PC-9 (cell line): ENCODE results near the gene TRIM44. TPM values are rescaled to one million over a fixed set of nuclear protein-coding genes. Genes with fewer than 3 reads are reported as not detected.

Experiments
- BruUV-seq: library from RNA; stranded (reverse); fragments of 400-500 nt; replicated peaks from 2 replicates; lab custom pipeline; 2021; lab: Mats Ljungman, UMichigan
- CTCF ChIA-PET: fragments of 300-600 bp; sonication (Branson Sonifier 250); formaldehyde crosslinking; loops from one replicate; lab custom pipeline; 2022; ENCODE audit warnings: antibody characterized with exemption; lab: Charles Lee
- POLR2A ChIA-PET: fragments of 300-600 bp; sonication (Branson Sonifier 250); formaldehyde crosslinking; loops from one replicate; lab custom pipeline; 2022; ENCODE audit warnings: antibody characterized with exemption; ENCODE audit not compliant: unreplicated experiment; lab: Charles Lee
- DNase-seq, 2 experiments: peaks; one replicate each; pipeline versions ENCODE4 v3.0.0 to v3.0.0-alpha.2; 2015 to 2022; ENCODE audit warnings: mixed read lengths in 1 of 2
- H2AFZ ChIP-seq: fragments of 200-600 bp; sonication (generic); 2 replicates; pipeline ENCODE4 v1.8.1; 2017; ENCODE audit warnings: antibody characterized with exemption
- H3F3A ChIP-seq: fragments of 200-600 bp; sonication (generic); 2 replicates; pipeline ENCODE4 v1.8.1; 2017; ENCODE audit warnings: antibody characterized with exemption, mild to moderate bottlenecking, low read depth; ENCODE audit not compliant: insufficient read depth
- H3K27ac ChIP-seq: fragments of 200-600 bp; sonication (generic); 2 replicates; pipeline ENCODE4 v1.6.1; 2016; ENCODE audit warnings: mixed run types
- H3K27me3 ChIP-seq: fragments of 200-600 bp; sonication (generic); 2 replicates; pipeline ENCODE4 v1.6.1; 2016; ENCODE audit warnings: low read depth, mixed run types; ENCODE audit not compliant: insufficient read depth
- H3K36me3 ChIP-seq: fragments of 200-600 bp; sonication (generic); 2 replicates; pipeline ENCODE4 v1.6.1; 2016; ENCODE audit warnings: low read depth, mixed run types
- H3K4me1 ChIP-seq: fragments of 200-600 bp; sonication (generic); replicated peaks from 2 replicates; pipeline ENCODE4 v1.6.1; 2016; ENCODE audit warnings: mixed run types; ENCODE audit not compliant: insufficient read depth
- H3K4me2 ChIP-seq: fragments of 200-600 bp; sonication (generic); 2 replicates; pipeline ENCODE4 v1.6.1; 2017; ENCODE audit warnings: mixed run types
- H3K4me3 ChIP-seq: fragments of 200-600 bp; sonication (generic); 2 replicates; pipeline ENCODE4 v1.6.1; 2016; ENCODE audit warnings: mixed run types
- H3K79me2 ChIP-seq: fragments of 200-600 bp; sonication (generic); 2 replicates; pipeline ENCODE4 v1.6.1; 2017; ENCODE audit warnings: low read depth, mixed run types
- H3K9me2 ChIP-seq: fragments of 200-600 bp; sonication (generic); 2 replicates; pipeline ENCODE4 v1.8.1; 2017; ENCODE audit warnings: mild to moderate bottlenecking; ENCODE audit not compliant: insufficient read depth
- H3K9me3 ChIP-seq: fragments of 200-600 bp; sonication (generic); 2 replicates; pipeline ENCODE4 v1.8.1; 2016; ENCODE audit warnings: low read depth; ENCODE audit not compliant: insufficient read depth
- H4K20me1 ChIP-seq: fragments of 200-600 bp; sonication (generic); 2 replicates; pipeline ENCODE4 v1.8.1; 2017; ENCODE audit not compliant: insufficient read depth
- CTCF ChIP-seq: fragments of 200-600 bp; sonication (generic); conservative IDR thresholded peaks from 2 replicates; pipeline ENCODE4 v1.6.1; 2017; ENCODE audit warnings: mixed run types, antibody characterized with exemption, mild to moderate bottlenecking, moderate library complexity
- EZH2 ChIP-seq: fragments of 200-600 bp; sonication (generic); IDR thresholded peaks from 2 replicates; pipeline ENCODE4 v1.8.0; 2017; ENCODE audit warnings: antibody characterized with exemption, low read depth
- intact Hi-C: fragments of 100-400 bp; cut with micrococcal nuclease; formaldehyde crosslinking; loops from one replicate; pipeline ENCODE4 v1.10.0; 2022; ENCODE audit not compliant: unreplicated experiment
- total RNA-seq: library from RNA; stranded (reverse); gene quantifications from 2 replicates; pipeline ENCODE4 v1.2.3, GENCODE V29; 2021

Gene TRIM44
- total RNA-seq, 1 experiment from 2014 or later = 100 TPM

- POLR2A ChIA-PET = interaction anchor here (0.5 to 1.0 kb wide), 6 partner anchors 35 to 1836 kb away, joined by 3 to 8 read pairs (median 5); no protein-coding TSS in a partner anchor
- H3K27ac ChIP-seq = peak overlapping the region; percentile 36
Measured at GRCh38 chr11:35629511-35629910, 33.1 kb upstream of the TRIM44 start.

GRCh38 chr11:35629914-35630313 is 32.7 kb upstream of the TRIM44 start:
- H2AFZ ChIP-seq = no peak overlapping the region
- H3K79me2 ChIP-seq = no peaks in the 10 kb centered on the region
- no TSS peak for BruUV-seq
- peaks cover 23% of the 10 kb centered on the region for H3F3A ChIP-seq
- ChIA-PET POLR2A (interaction anchor here (0.6 to 1.0 kb wide), 5 partner anchors 84 to 1837 kb away, joined by 3 to 8 read pairs (median 6); no protein-coding TSS in a partner anchor), CTCF (interaction anchor here (0.6 kb wide), 1 partner anchor 10 kb away, joined by 3 read pairs; no protein-coding TSS in a partner anchor)
- H3K9me2 ChIP-seq = no peaks in the 10 kb centered on the region
- H3K27me3 ChIP-seq = no peaks in the 10 kb centered on the region
- H3K4me1 ChIP-seq = peaks cover 18% of the 10 kb centered on the region
- peak overlapping the region; percentile 49 for H3K4me2 ChIP-seq
- 0 out of 2 replicates have a peak overlapping the region, but pooled peaks have one; percentile 10 for H3K4me3 ChIP-seq
- TF ChIP-seq EZH2 (no peak), CTCF (no peak)
- H3K27ac ChIP-seq = peak overlapping the region; percentile 49
- no peaks in the 10 kb centered on the region for H3K9me3 ChIP-seq
- intact Hi-C loops = loop anchor here (1.0 kb wide), 1 partner anchor 8 kb away; no protein-coding TSS in a partner anchor
- DNase-seq = peak; percentile 79 to 98
- no peaks in the 10 kb centered on the region for H4K20me1 ChIP-seq
- no peaks in the 10 kb centered on the region for H3K36me3 ChIP-seq

More at GRCh38 chr11:35629511-35629910, 33.1 kb upstream of the TRIM44 start:
- TSS peak; percentile 70 for BruUV-seq
- CTCF ChIA-PET = no interaction called here
- Histone ChIP-seq H3F3A (peaks cover 23% of the 10 kb centered on the region), H2AFZ (no peak overlapping the region), H3K27me3 (no peaks in the 10 kb centered on the region), H3K79me2 (no peaks in the 10 kb centered on the region), H4K20me1 (no peaks in the 10 kb centered on the region), H3K4me1 (peaks cover 18% of the 10 kb centered on the region), H3K9me3 (no peaks in the 10 kb centered on the region), H3K36me3 (no peaks in the 10 kb centered on the region), H3K4me2 (peak overlapping the region; percentile 49), H3K4me3 (no peak overlapping the region), H3K9me2 (no peaks in the 10 kb centered on the region)
- intact Hi-C loops = no loop called here
- TF ChIP-seq CTCF (no peak), EZH2 (no peak)
- no peak for DNase-seq

GRCh38 chr11:35631891-35632290 is 30.7 kb upstream of the TRIM44 start:
- Histone ChIP-seq H3K4me3 (no peak overlapping the region), H3K9me2 (no peaks in the 10 kb centered on the region), H3K9me3 (no peaks in the 10 kb centered on the region), H4K20me1 (no peaks in the 10 kb centered on the region), H2AFZ (no peak overlapping the region), H3K79me2 (no peaks in the 10 kb centered on the region), H3F3A (peaks cover 23% of the 10 kb centered on the region), H3K4me2 (no peak overlapping the region), H3K27ac (no peak overlapping the region), H3K27me3 (no peaks in the 10 kb centered on the region), H3K4me1 (peaks cover 18% of the 10 kb centered on the region), H3K36me3 (no peaks in the 10 kb centered on the region)
- DNase-seq = no peak
- BruUV-seq = no TSS peak
- TF ChIP-seq EZH2 = no peak
- no peak for TF ChIP-seq CTCF
- ChIA-PET POLR2A (interaction anchor here (0.6 kb wide), 1 partner anchor 62 kb away, joined by 4 read pairs; no protein-coding TSS in a partner anchor), CTCF (no interaction called here)
- intact Hi-C loops = no loop called here
